HG03103 (cell line): ENCODE measurements around the gene RASSF9.
A peak's percentile ranks its signal among the peaks of the same experiment; 100 is the strongest.

Experiments
- ATAC-seq: cut with Tn5 transposase; IDR thresholded peaks from one replicate; pipeline ENCODE4 v1.9.1; 2021; ENCODE audit warnings: low read depth; ENCODE audit not compliant: unreplicated experiment

The RASSF9 gene

GRCh38 chr12:85836197-85837090 lies at the start of gene RASSF9:
RASSF9 (minus strand) TSS chr12:85836409; CDS start chr12:85836201, 208 bp downstream.
- ATAC-seq = no peak

GRCh38 chr12:85883763-85884162 lies 47.6 kb upstream of the RASSF9 start:
- ATAC-seq = no peak

GRCh38 chr12:85877459-85877858 lies 41.2 kb upstream of the RASSF9 start:
- ATAC-seq = no peak

GRCh38 chr12:85874031-85874461 lies 37.8 kb upstream of the RASSF9 start, which contains the start of gene NTS:
NTS (plus strand) TSS chr12:85874295; CDS start chr12:85874404, 109 bp downstream.
- peak; percentile 77 for ATAC-seq

GRCh38 chr12:85872497-85873091 lies 36.4 kb upstream of the RASSF9 start:
- ATAC-seq = peak; percentile 74

- ATAC-seq = peak; percentile 97
These were observed 31.0 kb upstream of the RASSF9 start for GRCh38 chr12:85866986-85867776.

- no peak for ATAC-seq
These were observed 29.7 kb upstream of the RASSF9 start for GRCh38 chr12:85865890-85866289.

- no peak for ATAC-seq
These were observed 20.8 kb upstream of the RASSF9 start for GRCh38 chr12:85856966-85857365.

GRCh38 chr12:85855305-85855704 lies 19.1 kb upstream of the RASSF9 start:
- no peak for ATAC-seq

- ATAC-seq = no peak
These were observed 13.1 kb upstream of the RASSF9 start for GRCh38 chr12:85849344-85849743.

GRCh38 chr12:85843606-85844310 lies 7.5 kb upstream of the RASSF9 start:
- no peak for ATAC-seq

GRCh38 chr12:85835426-85836196 lies 598 bp downstream of the RASSF9 start:
- ATAC-seq = no peak

- no peak for ATAC-seq
These were observed 1.8 kb downstream of the RASSF9 start for GRCh38 chr12:85834378-85834777.

- no peak for ATAC-seq
These were observed 2.6 kb downstream of the RASSF9 start for GRCh38 chr12:85833579-85833978.

- ATAC-seq = no peak
These were observed 4.8 kb downstream of the RASSF9 start for GRCh38 chr12:85831327-85831990.

GRCh38 chr12:85829391-85829790 lies 6.8 kb downstream of the RASSF9 start:
- ATAC-seq = no peak

GRCh38 chr12:85828576-85828975 lies 7.6 kb downstream of the RASSF9 start:
- ATAC-seq = no peak

GRCh38 chr12:85825746-85826145 lies 10.5 kb downstream of the RASSF9 start:
- no peak for ATAC-seq
